ENCODE measurements around the gene ZNF664. TPM values are rescaled to one million over a fixed set of nuclear protein-coding genes. Genes with fewer than 3 reads are reported as not detected.

ZNF664 gene
- total RNA-seq, 2 experiments from 2014 or later = 45.6 to 59.8 TPM

DNA sequence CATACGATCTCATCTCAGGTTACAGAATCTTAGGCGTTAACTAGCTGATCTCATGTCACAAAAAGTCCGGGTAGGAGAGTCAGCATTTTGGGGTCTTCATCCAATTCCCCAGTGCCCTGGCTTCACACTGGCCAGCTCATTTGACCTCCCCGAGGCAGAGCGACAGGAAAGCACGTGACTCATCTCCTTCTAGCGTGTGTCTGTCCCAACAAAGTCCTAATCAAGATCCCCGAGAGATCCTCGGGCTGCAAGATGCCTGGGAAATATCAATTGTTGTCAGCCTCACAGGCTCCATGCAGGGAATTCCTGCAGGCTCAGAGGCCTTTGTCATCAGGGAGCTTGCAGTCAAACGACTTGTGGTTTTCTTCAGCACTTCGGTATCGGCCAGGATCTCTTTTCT is 57.5 kb downstream of the ZNF664 start:
- H3K27ac ChIP-seq (ENCODE audit: low read depth, low read length, poor library complexity, severe bottlenecking) = no peak overlapping the region
- TF ChIP-seq EZH2phosphoT487 (IDR thresholded peaks at IDR 0.05; ENCODE audit: borderline replicate concordance, low read depth, low read length) = no peak
- TF ChIP-seq, protein P1, sequence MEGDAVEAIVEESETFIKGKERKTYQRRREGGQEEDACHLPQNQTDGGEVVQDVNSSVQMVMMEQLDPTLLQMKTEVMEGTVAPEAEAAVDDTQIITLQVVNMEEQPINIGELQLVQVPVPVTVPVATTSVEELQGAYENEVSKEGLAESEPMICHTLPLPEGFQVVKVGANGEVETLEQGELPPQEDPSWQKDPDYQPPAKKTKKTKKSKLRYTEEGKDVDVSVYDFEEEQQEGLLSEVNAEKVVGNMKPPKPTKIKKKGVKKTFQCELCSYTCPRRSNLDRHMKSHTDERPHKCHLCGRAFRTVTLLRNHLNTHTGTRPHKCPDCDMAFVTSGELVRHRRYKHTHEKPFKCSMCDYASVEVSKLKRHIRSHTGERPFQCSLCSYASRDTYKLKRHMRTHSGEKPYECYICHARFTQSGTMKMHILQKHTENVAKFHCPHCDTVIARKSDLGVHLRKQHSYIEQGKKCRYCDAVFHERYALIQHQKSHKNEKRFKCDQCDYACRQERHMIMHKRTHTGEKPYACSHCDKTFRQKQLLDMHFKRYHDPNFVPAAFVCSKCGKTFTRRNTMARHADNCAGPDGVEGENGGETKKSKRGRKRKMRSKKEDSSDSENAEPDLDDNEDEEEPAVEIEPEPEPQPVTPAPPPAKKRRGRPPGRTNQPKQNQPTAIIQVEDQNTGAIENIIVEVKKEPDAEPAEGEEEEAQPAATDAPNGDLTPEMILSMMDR (conservative IDR thresholded peaks at IDR 0.05; ENCODE audit: low read length) = no peak
- no peaks in the 10 kb centered on the region for H3K4me1 ChIP-seq (ENCODE audit: insufficient read depth, low read length, poor library complexity, severe bottlenecking)
- no peaks in the 10 kb centered on the region for H3K36me3 ChIP-seq (ENCODE audit: insufficient read depth, low read length)
- no peaks in the 10 kb centered on the region for H3K9me2 ChIP-seq (ENCODE audit: insufficient read depth, low read length)
- DNase-seq (ENCODE audit: low spot score) = no peak
- H3K4me3 ChIP-seq (ENCODE audit: low read depth, low read length, poor library complexity, severe bottlenecking) = no peak overlapping the region
- BruUV-seq (replicated peaks) = no TSS peak
- H2AFZ ChIP-seq (ENCODE audit: low read length) = no peak overlapping the region
- H3K9me3 ChIP-seq (ENCODE audit: low read length) = no peaks in the 10 kb centered on the region
- H3K79me2 ChIP-seq (ENCODE audit: insufficient read depth, low read depth, low read length) = no peaks in the 10 kb centered on the region
- POLR2A ChIA-PET = no interaction called here
- intact Hi-C loops (cut with micrococcal nuclease; ENCODE audit: unreplicated experiment) = loop anchor here (5.0 kb wide), 2 partner anchors 123 to 228 kb away; no protein-coding TSS in a partner anchor
- CTCF ChIA-PET (ENCODE audit: unreplicated experiment) = no interaction called here
- H3K4me2 ChIP-seq (ENCODE audit: low read length) = no peak overlapping the region
- no peaks in the 10 kb centered on the region for H4K20me1 ChIP-seq (ENCODE audit: insufficient read depth, low read length)

DNA sequence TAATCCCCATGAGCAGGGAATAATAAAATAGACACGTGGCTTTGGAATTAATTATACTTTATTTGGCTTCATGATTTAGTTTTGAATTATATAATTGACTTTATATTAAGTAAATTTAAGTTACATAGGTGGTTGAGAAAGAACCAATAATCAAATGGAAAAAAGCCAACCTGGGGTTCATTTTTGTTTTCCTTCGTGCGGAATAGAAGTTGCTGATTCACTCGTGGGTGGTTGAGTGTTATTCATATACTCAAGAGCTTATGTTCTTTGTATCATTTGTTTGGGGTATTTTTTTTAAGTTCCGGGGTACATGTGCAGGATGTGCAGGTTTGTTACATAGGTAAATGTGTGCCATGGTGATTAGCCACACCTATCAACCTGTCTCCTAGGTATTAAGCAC is 58.0 kb downstream of the ZNF664 start:
- H4K20me1 ChIP-seq (ENCODE audit: insufficient read depth, low read length) = no peaks in the 10 kb centered on the region
- CTCF ChIA-PET (ENCODE audit: unreplicated experiment) = no interaction called here
- no peaks in the 10 kb centered on the region for H3K9me3 ChIP-seq (ENCODE audit: low read length)
- H2AFZ ChIP-seq (ENCODE audit: low read length) = no peak overlapping the region
- no peaks in the 10 kb centered on the region for H3K9me2 ChIP-seq (ENCODE audit: insufficient read depth, low read length)
- H3K4me2 ChIP-seq (ENCODE audit: low read length) = no peak overlapping the region
- no peaks in the 10 kb centered on the region for H3K4me1 ChIP-seq (ENCODE audit: insufficient read depth, low read length, poor library complexity, severe bottlenecking)
- no peak for DNase-seq (ENCODE audit: low spot score)
- POLR2A ChIA-PET = interaction anchor here (0.6 kb wide), 1 partner anchor 7 kb away, joined by 4 read pairs; no protein-coding TSS in a partner anchor
- H3K79me2 ChIP-seq (ENCODE audit: insufficient read depth, low read depth, low read length) = no peaks in the 10 kb centered on the region
- no TSS peak for BruUV-seq (replicated peaks)
- TF ChIP-seq, protein P1 (conservative IDR thresholded peaks at IDR 0.05; ENCODE audit: low read length) = no peak
- TF ChIP-seq EZH2phosphoT487 (IDR thresholded peaks at IDR 0.05; ENCODE audit: borderline replicate concordance, low read depth, low read length) = no peak
- H3K36me3 ChIP-seq (ENCODE audit: insufficient read depth, low read length) = no peaks in the 10 kb centered on the region
- intact Hi-C loops (cut with micrococcal nuclease; ENCODE audit: unreplicated experiment) = loop anchor here (5.0 kb wide), 2 partner anchors 124 to 229 kb away; no protein-coding TSS in a partner anchor
- H3K27ac ChIP-seq (ENCODE audit: low read depth, low read length, poor library complexity, severe bottlenecking) = no peak overlapping the region
- no peak overlapping the region for H3K4me3 ChIP-seq (ENCODE audit: low read depth, low read length, poor library complexity, severe bottlenecking)

DNA sequence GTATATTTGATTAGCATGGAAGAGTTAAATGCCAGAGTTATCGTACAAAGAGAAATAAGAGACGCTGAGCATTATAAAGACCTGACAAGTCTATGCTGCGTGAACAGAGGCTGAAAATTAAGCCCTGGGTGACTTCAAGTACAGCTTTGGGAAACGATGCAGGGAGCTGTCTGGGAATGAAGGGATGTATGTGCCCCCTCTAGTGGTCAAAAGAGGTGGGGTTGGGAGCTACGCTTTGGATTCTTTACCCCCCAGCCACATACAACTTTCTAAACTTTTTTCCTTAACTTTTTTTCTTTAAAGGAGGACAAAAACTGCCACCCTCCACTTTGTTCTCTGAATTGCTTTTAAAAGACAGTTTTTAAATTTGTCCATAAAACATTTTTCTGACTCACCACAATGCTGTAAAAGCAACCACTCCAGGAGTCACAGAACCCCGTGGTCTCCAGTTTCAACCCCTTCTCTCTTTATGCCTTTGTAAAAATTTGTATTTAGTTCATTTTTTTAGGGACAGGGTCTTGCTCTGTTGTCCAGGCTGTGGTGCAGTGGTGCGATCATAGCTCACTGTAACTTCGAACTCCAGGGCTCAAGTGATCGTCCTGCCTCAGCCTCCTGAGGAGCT is 59.4 kb downstream of the ZNF664 start:
- POLR2A ChIA-PET = no interaction called here
- Histone ChIP-seq H3K36me3 (ENCODE audit: insufficient read depth, low read length) (no peaks in the 10 kb centered on the region), H2AFZ (ENCODE audit: low read length) (no peak overlapping the region), H3K4me2 (ENCODE audit: low read length) (no peak overlapping the region), H3K9me3 (ENCODE audit: low read length) (no peaks in the 10 kb centered on the region), H3K27ac (ENCODE audit: low read depth, low read length, poor library complexity, severe bottlenecking) (no peak overlapping the region), H3K4me3 (ENCODE audit: low read depth, low read length, poor library complexity, severe bottlenecking) (no peak overlapping the region), H3K79me2 (ENCODE audit: insufficient read depth, low read depth, low read length) (no peaks in the 10 kb centered on the region), H4K20me1 (ENCODE audit: insufficient read depth, low read length) (no peaks in the 10 kb centered on the region), H3K9me2 (ENCODE audit: insufficient read depth, low read length) (no peaks in the 10 kb centered on the region), H3K4me1 (ENCODE audit: insufficient read depth, low read length, poor library complexity, severe bottlenecking) (no peaks in the 10 kb centered on the region)
- intact Hi-C loops (cut with micrococcal nuclease; ENCODE audit: unreplicated experiment) = loop anchor here (5.0 kb wide), 2 partner anchors 125 to 230 kb away; no protein-coding TSS in a partner anchor
- CTCF ChIA-PET (ENCODE audit: unreplicated experiment) = interaction anchor here (0.5 to 0.6 kb wide), 2 partner anchors 16 to 140 kb away, joined by 3 to 4 read pairs; no protein-coding TSS in a partner anchor
- TF ChIP-seq, protein P1 (conservative IDR thresholded peaks at IDR 0.05; ENCODE audit: low read length) = peak; percentile 95
- no peak for TF ChIP-seq EZH2phosphoT487 (IDR thresholded peaks at IDR 0.05; ENCODE audit: borderline replicate concordance, low read depth, low read length)
- DNase-seq (ENCODE audit: low spot score) = peak; percentile 44
- no TSS peak for BruUV-seq (replicated peaks)
